ENCODE results near the gene PTPRU.
A peak's percentile ranks its signal among the peaks of the same experiment; 100 is the strongest.

Gene PTPRU

GRCh38 chr1:29270929-29271521 lies 34.7 kb downstream of the PTPRU start:
- DNase-seq: no peak

GRCh38 chr1:29271724-29272123 lies 35.4 kb downstream of the PTPRU start:
- DNase-seq: peak in 1 of 2 experiments; percentile 38

- no peak for DNase-seq
These were observed 36.0 kb downstream of the PTPRU start for GRCh38 chr1:29272147-29272907.

- no peak for DNase-seq
These were observed 39.1 kb downstream of the PTPRU start for GRCh38 chr1:29275435-29275834.

GRCh38 chr1:29278124-29278523 lies 41.8 kb downstream of the PTPRU start:
- no peak for DNase-seq

- DNase-seq: no peak
These were observed 43.1 kb downstream of the PTPRU start for GRCh38 chr1:29279406-29279805.

GRCh38 chr1:29279951-29280391 lies 43.6 kb downstream of the PTPRU start:
- no peak for DNase-seq

- no peak for DNase-seq
These were observed 44.2 kb downstream of the PTPRU start for GRCh38 chr1:29280409-29281131.

- DNase-seq: no peak
These were observed 45.2 kb downstream of the PTPRU start for GRCh38 chr1:29281571-29281970.

GRCh38 chr1:29282135-29282923 lies 46.0 kb downstream of the PTPRU start:
- no peak for DNase-seq

- DNase-seq: no peak
These were observed 46.8 kb downstream of the PTPRU start for GRCh38 chr1:29282924-29283803.

GRCh38 chr1:29283804-29284195 lies 47.5 kb downstream of the PTPRU start:
- no peak for DNase-seq

- DNase-seq: no peak
These were observed 48.1 kb downstream of the PTPRU start for GRCh38 chr1:29284286-29284960.

- DNase-seq: no peak
These were observed 48.7 kb downstream of the PTPRU start for GRCh38 chr1:29284961-29285560.

GRCh38 chr1:29285771-29286170 lies 49.4 kb downstream of the PTPRU start:
- DNase-seq: no peak

- no peak for DNase-seq
These were observed 50.0 kb downstream of the PTPRU start for GRCh38 chr1:29286194-29286767.

- DNase-seq: no peak
These were observed 53.2 kb downstream of the PTPRU start for GRCh38 chr1:29289493-29289892.

GRCh38 chr1:29290414-29290985 lies 54.2 kb downstream of the PTPRU start:
- no peak for DNase-seq

- DNase-seq: no peak
These were observed 55.4 kb downstream of the PTPRU start for GRCh38 chr1:29291756-29292155.

- no peak for DNase-seq
These were observed 56.0 kb downstream of the PTPRU start for GRCh38 chr1:29292344-29292743.

All from NCI-H446 (cell line).